Uterus (tissue), 2 donors: Measurements from ENCODE around the gene MAP2K6.

ENCODE experiments used
- CTCF ChIP-seq, 4 experiments: fragments of 200-600 bp in 2 of 4; fragments of 450-650 bp in 2 of 4; sonication (generic) in 2 of 4; IDR thresholded peaks; one replicate each; pipeline ENCODE4 v1.5.1; 2016 to 2019; ENCODE audit warnings: antibody characterized with exemption in 4 of 4, mild to moderate bottlenecking in 2 of 4, moderate library complexity in 1 of 4
- POLR2A ChIP-seq, 2 donors: fragments of 450-650 bp; IDR thresholded peaks; one replicate each; pipeline ENCODE4 v1.6.1; 2016; ENCODE audit warnings: antibody characterized with exemption in 2 of 2, mild to moderate bottlenecking in 1 of 2, moderate library complexity in 1 of 2

- TF ChIP-seq CTCF (IDR thresholded peaks at IDR 0.05), result no peak
- no peak for TF ChIP-seq POLR2A (IDR thresholded peaks at IDR 0.05)
These were observed 29.5 kb downstream of the MAP2K6 start for GRCh38 chr17:69444023-69444422.
